Measurements from ENCODE around the gene CDH23. TPM values are rescaled to one million over a fixed set of nuclear protein-coding genes. Genes with fewer than 3 reads are reported as not detected.

CDH23 gene
- total and polyA plus RNA-seq, 9 of the 15 experiments (the other 6 are each of a cell fraction or from before 2014, with no cell fraction given), result 0.18 to 1.2 (median 0.47) TPM

DNA sequence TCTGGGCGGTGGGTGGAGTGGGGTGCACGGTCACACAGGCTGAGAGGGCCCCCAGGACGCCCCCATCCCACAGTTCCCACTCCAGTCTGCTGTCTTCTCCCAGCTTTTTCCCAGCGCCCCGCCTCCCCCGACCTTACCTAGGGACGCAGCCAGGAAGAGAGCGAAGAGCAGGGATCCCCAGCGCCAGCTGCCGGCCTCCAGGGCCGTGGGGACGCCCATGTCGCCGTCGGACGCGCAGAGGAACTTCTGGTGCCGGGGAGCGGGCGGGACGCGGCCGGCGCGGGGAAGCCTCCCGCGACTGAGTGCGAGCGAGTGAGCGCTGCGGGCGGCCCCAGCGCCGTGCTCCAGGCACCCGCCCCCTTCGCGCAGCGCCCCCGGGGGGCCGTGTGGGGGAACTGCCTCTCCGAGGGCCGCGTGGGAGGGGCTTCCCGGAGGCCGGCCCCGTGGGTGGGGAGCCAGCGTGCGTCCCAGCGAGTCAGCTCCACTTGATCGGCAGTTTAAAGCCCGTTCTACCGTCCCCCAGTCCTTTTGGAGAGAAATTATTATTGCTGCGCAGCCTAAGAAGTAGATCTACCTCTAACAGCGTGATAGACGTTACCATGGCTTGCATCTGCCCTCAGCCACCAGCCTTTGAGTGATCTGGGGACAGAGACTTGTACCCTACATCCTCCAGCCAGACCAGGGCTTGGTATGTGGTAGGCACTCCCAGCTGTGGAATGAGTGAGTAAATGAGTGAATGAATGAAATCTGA lies 376.7 kb downstream of the CDH23 start, which contains the start of gene VSIR (continued):
- TF ChIP-seq ZNF224 (CRISPR knock-in tag; IDR thresholded peaks at IDR 0.05) (no peak), ZKSCAN1 (IDR thresholded peaks at IDR 0.05; ENCODE audit: low read depth, low read length) (peak; percentile 31; the same call in 1 of the 2 replicates), GATAD2A (IDR thresholded peaks at IDR 0.05) (0 out of 2 replicates have a peak, but pooled peaks have one; percentile 19), ZNF398 (CRISPR knock-in tag; IDR thresholded peaks at IDR 0.05) (no peak), TFAP4 (CRISPR knock-in tag; IDR thresholded peaks at IDR 0.05; ENCODE audit: borderline replicate concordance) (peak; percentile 63; the same call in 1 of the 2 replicates), NFIC (IDR thresholded peaks at IDR 0.05) (peak; percentile 38; the same call in 1 of the 2 replicates), ZNF12 (CRISPR knock-in tag; IDR thresholded peaks at IDR 0.05) (peak; percentile 12; the same call in 1 of the 2 replicates), GATAD2B (IDR thresholded peaks at IDR 0.05; ENCODE audit: borderline replicate concordance) (peak; percentile 94), ZNF436 (CRISPR knock-in tag; IDR thresholded peaks at IDR 0.05) (no peak), HNRNPL (IDR thresholded peaks at IDR 0.05; ENCODE audit: low read depth, low read length) (no peak), KAT7 (CRISPR knock-in tag; IDR thresholded peaks at IDR 0.05; ENCODE audit: borderline replicate concordance) (peak; percentile 93; the same call in 1 of the 2 replicates), ZNF830 (CRISPR knock-in tag; IDR thresholded peaks at IDR 0.05) (0 out of 2 replicates have a peak, but pooled peaks have one; percentile 53), KDM5B (IDR thresholded peaks at IDR 0.05; ENCODE audit: insufficient replicate concordance, low read depth, low read length) (peak; percentile 90)
- TF ChIP-seq, protein P1, sequence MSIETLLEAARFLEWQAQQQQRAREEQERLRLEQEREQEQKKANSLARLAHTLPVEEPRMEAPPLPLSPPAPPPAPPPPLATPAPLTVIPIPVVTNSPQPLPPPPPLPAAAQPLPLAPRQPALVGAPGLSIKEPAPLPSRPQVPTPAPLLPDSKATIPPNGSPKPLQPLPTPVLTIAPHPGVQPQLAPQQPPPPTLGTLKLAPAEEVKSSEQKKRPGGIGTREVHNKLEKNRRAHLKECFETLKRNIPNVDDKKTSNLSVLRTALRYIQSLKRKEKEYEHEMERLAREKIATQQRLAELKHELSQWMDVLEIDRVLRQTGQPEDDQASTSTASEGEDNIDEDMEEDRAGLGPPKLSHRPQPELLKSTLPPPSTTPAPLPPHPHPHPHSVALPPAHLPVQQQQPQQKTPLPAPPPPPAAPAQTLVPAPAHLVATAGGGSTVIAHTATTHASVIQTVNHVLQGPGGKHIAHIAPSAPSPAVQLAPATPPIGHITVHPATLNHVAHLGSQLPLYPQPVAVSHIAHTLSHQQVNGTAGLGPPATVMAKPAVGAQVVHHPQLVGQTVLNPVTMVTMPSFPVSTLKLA (conservative IDR thresholded peaks at IDR 0.05), result peak in 1 of 2 experiments; percentile 75; a peak in 2 of 4 replicates
- TF ChIP-seq, protein P2, sequence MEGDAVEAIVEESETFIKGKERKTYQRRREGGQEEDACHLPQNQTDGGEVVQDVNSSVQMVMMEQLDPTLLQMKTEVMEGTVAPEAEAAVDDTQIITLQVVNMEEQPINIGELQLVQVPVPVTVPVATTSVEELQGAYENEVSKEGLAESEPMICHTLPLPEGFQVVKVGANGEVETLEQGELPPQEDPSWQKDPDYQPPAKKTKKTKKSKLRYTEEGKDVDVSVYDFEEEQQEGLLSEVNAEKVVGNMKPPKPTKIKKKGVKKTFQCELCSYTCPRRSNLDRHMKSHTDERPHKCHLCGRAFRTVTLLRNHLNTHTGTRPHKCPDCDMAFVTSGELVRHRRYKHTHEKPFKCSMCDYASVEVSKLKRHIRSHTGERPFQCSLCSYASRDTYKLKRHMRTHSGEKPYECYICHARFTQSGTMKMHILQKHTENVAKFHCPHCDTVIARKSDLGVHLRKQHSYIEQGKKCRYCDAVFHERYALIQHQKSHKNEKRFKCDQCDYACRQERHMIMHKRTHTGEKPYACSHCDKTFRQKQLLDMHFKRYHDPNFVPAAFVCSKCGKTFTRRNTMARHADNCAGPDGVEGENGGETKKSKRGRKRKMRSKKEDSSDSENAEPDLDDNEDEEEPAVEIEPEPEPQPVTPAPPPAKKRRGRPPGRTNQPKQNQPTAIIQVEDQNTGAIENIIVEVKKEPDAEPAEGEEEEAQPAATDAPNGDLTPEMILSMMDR (IDR thresholded peaks at IDR 0.05 in 2 of 3, conservative IDR thresholded peaks at IDR 0.05 in 1 of 3; ENCODE audit: insufficient read depth in 2 of 3, low read depth in 1 of 3, low read length in 3 of 3), result peak; percentile 93 to 97 (median 95)
- TF ChIP-seq, protein P3, sequence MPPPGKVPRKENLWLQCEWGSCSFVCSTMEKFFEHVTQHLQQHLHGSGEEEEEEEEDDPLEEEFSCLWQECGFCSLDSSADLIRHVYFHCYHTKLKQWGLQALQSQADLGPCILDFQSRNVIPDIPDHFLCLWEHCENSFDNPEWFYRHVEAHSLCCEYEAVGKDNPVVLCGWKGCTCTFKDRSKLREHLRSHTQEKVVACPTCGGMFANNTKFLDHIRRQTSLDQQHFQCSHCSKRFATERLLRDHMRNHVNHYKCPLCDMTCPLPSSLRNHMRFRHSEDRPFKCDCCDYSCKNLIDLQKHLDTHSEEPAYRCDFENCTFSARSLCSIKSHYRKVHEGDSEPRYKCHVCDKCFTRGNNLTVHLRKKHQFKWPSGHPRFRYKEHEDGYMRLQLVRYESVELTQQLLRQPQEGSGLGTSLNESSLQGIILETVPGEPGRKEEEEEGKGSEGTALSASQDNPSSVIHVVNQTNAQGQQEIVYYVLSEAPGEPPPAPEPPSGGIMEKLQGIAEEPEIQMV (tag; conservative IDR thresholded peaks at IDR 0.05; ENCODE audit: low read depth), result no peak
